Renal cortex interstitium (tissue), 11 donors: ENCODE results near the gene SESTD1. TPM values are rescaled to one million over a fixed set of nuclear protein-coding genes. Genes with fewer than 3 reads are reported as not detected.
"Not testable (repeated sequence)": the region's sequence is repeated elsewhere in the genome, so short reads cannot be mapped to it uniquely, and the experiment has no call there.

Experiments
- DNase-seq, 11 donors: peaks; one replicate each; pipeline ENCODE4 v3.0.0-alpha.2; 2013; ENCODE audit warnings: low read depth in 9 of 11, low spot score in 4 of 11; ENCODE audit errors: extremely low read depth in 1 of 11
- polyA plus RNA-seq, 3 donors: library from polyadenylated mRNA; unstranded; fragments of 120-200 nt; gene quantifications; one replicate each; pipeline ENCODE4 v1.2.1, GENCODE V29; 2013; ENCODE audit not compliant: insufficient read length in 3 of 3

SESTD1 gene
- polyA plus RNA-seq, 3 donors: 67.2 to 74.9 (median 74.1) TPM

- DNase-seq: no peak
Observed at GRCh38 chr2:179224361-179224760, 40.3 kb downstream of the SESTD1 start.

- no peak for DNase-seq
Observed at GRCh38 chr2:179222076-179222475, 42.6 kb downstream of the SESTD1 start.

GRCh38 chr2:179218848-179219594 is 45.6 kb downstream of the SESTD1 start:
- peak; percentile 49 to 75 (median 65) for DNase-seq

GRCh38 chr2:179214671-179215070 is 50.0 kb downstream of the SESTD1 start:
- not testable (repeated sequence) for DNase-seq

GRCh38 chr2:179211355-179211754 is 53.3 kb downstream of the SESTD1 start:
- no peak for DNase-seq

GRCh38 chr2:179208277-179208676 is 56.4 kb downstream of the SESTD1 start:
- DNase-seq: not testable (repeated sequence)

DNA sequence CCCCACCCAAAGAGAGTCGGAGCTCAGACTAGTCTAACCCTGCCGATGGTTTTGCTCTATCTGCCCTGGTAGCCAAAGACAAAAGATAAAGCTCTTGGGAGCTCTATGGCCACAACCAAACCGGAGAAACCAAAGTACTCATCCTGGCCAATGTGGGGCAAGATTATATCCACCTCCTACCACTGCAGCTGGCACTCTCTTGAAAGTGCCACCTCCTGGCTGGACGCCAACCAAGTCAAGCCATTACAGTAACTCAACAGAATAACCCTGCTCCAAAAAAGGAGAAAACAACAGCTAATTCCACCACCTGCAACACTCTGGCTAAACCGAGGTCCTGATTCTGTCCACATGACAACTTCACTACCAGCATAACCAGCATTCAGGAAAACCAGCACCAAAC is 57.6 kb downstream of the SESTD1 start:
- DNase-seq: no peak

GRCh38 chr2:179201869-179202268 is 62.8 kb downstream of the SESTD1 start:
- peak in 3 of 11 donors; percentile 5 to 13 (median 11) for DNase-seq

- DNase-seq: not testable (repeated sequence)
Observed at GRCh38 chr2:179195926-179196590, 68.6 kb downstream of the SESTD1 start.

DNA sequence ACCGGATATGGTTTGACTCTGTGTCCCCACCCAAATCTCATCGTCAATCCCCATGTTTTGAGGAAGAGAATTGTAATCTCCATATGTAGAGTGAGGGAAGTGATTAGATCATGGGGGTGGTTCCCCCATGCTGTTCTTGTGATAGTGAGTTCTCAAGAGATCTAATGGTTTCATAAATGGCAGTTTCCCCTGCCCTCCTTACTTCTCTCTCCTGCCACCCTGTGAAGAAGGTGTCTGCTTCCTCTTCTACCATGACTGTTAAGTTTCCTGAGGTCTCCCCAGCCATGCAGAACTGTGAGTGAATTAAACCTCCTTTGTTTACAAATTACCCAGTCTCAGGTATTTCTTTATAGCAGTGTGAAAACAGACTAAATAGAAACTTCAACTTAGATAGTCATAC is 69.5 kb downstream of the SESTD1 start:
- DNase-seq: no peak

GRCh38 chr2:179193759-179194394 is 70.8 kb downstream of the SESTD1 start:
- no peak for DNase-seq

- DNase-seq: no peak
Observed at GRCh38 chr2:179191110-179191509, 73.5 kb downstream of the SESTD1 start.

GRCh38 chr2:179186126-179186525 is 78.5 kb downstream of the SESTD1 start:
- DNase-seq: no peak

DNA sequence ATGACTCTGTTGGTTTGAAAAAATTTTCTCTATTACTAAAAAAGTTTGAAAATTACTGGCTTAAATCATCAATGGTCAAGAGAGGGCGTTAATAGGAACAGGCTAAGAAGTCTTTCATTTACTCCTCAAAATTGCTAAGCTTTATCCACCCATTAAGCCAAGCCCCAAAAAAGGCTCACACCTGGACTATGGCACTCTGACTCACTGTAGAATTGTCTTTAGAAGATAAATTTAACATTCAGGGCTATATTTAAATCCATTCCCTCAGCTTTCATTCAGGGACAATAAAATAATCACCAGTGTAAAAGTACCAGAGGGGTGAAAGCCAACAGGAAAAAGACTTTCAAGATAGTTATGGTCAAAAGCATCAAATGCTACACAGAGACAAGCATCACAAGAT is 80.0 kb downstream of the SESTD1 start:
- DNase-seq: no peak

DNA sequence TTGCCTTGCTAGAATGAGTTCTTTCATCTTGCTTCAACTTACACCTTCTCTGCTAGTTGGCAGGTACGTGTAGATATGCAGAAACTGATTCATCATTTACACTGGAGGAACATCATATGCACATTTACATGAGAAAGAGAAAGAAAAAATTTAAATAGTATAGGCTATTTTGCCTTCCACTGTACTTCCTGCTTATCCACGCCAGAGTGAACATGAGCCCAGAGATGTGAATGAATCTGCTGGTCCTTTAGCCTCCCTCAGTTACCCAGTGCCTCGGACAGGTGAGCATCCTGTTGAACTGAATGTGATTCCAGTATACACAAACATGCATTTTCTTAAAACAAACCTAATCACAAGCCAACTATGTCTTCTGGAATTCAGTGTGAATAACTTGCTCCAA is 83.6 kb downstream of the SESTD1 start:
- DNase-seq: no peak

GRCh38 chr2:179180242-179180641 is 84.4 kb downstream of the SESTD1 start:
- DNase-seq: peak in 1 of 11 donors; percentile 5

GRCh38 chr2:179179719-179180118 is 84.9 kb downstream of the SESTD1 start:
- DNase-seq: no peak

DNA sequence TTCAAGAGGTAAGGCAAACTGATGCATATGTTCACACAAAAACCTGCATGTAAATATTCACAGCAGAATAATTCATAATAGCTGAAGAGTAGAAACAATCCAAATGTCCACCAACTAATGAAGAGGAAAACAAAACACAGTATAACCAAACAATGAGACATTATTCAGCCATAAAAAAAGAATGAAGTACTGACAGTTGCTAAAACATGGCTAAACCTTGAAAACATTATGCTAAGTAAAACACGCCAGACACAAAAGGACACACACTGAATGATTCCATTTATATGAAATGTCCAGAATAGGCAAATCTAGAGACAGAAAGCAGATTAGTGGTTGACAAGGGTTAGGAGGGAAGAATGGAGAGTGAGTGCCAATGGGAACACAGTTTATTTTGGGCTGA is 86.9 kb downstream of the SESTD1 start:
- DNase-seq: no peak

DNA sequence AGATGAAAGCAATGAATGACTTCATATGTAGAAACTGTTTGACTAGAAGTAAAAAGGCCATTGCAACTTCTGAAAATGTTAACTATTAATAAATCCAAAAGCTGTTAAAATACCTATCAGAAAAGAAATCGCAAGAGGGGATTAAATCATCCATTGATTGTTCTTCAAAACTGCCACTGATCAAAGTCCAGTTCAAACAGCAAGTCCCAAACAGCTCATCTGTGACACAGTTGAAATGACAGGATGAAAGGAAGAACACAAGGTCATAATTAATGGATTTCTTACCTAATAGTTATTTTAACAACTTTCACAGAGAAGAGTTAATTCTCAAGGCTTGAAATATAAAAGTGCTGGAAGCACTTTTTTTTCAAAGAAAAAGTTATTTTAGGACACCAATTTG is 90.4 kb downstream of the SESTD1 start:
- no peak for DNase-seq

DNA sequence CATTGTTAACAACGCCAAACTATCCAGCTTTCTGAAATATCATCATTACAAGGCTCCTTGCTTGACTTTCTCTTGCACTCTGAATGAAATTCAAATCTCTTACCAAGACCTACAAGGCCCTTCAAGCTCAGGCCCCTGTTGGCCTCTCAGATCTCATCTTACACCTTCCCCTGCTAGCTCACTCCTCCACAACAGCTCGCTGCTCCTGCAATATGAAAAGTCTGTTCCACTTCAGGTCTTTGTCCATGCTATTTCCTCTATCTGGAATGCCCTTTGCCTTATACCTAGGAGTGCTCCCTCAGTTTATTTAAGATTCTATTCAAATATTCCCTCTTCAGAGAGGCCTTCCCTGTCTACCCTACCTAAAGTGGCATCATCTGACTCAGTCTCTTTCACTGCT is 91.7 kb downstream of the SESTD1 start:
- DNase-seq: peak in 1 of 11 donors; percentile 6
